Omental fat pad (tissue), 4 donors: Measurements from ENCODE around the gene TP53RK. TPM values are rescaled to one million over a fixed set of nuclear protein-coding genes. Genes with fewer than 3 reads are reported as not detected.

Experiments
- ATAC-seq: fragments of 150-250 bp; one replicate; pipeline ENCODE4 v1.9.1; 2016; ENCODE audit warnings: mild to moderate bottlenecking, moderate library complexity; ENCODE audit not compliant: low FRiP score
- DNase-seq: peaks from one replicate; pipeline ENCODE4 v3.0.0-alpha.2; 2019; ENCODE audit warnings: low spot score
- total RNA-seq, 4 donors: library from RNA; depleted of rRNA; stranded (reverse); fragments of >200 nt; gene quantifications; one replicate each; pipeline ENCODE4 v1.1.0, GENCODE V29; 2016
- TF ChIP-seq, protein P1 (sequence below), 3 donors: fragments of 450-650 bp; IDR thresholded peaks; one replicate each; pipeline ENCODE4 v1.5.1; 2016 to 2017; ENCODE audit warnings: antibody characterized with exemption in 3 of 3, mild to moderate bottlenecking in 3 of 3, moderate library complexity in 2 of 3

The TP53RK gene
- total RNA-seq, 4 donors from 2014 or later = 14.2 to 26.2 (median 15.7) TPM

DNA sequence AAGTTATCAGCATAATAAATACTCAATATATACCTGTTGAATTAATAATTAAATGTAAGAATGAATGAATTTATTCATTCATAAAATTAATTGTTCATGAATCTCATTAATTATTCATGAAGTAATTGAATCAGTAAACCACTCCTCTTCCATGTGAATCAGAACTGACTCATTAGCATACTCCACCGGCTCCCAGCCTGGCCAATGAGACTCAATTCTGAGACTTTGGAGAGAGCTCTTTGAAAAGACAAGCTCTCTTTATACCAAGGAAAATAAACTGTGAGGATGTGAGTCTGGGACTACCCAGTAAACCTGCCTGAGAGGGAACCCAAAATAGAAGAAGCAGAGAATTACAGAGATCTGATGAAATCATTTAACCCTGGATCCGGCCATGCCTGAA, 11.8 kb upstream of the TP53RK start:
- ATAC-seq (no peak), DNase-seq (no peak)
- TF ChIP-seq, protein P1, sequence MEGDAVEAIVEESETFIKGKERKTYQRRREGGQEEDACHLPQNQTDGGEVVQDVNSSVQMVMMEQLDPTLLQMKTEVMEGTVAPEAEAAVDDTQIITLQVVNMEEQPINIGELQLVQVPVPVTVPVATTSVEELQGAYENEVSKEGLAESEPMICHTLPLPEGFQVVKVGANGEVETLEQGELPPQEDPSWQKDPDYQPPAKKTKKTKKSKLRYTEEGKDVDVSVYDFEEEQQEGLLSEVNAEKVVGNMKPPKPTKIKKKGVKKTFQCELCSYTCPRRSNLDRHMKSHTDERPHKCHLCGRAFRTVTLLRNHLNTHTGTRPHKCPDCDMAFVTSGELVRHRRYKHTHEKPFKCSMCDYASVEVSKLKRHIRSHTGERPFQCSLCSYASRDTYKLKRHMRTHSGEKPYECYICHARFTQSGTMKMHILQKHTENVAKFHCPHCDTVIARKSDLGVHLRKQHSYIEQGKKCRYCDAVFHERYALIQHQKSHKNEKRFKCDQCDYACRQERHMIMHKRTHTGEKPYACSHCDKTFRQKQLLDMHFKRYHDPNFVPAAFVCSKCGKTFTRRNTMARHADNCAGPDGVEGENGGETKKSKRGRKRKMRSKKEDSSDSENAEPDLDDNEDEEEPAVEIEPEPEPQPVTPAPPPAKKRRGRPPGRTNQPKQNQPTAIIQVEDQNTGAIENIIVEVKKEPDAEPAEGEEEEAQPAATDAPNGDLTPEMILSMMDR (IDR thresholded peaks at IDR 0.05) = no peak

- ATAC-seq = no peak
- no peak for DNase-seq
- TF ChIP-seq, protein P1 (IDR thresholded peaks at IDR 0.05) = no peak
These were observed 11.2 kb upstream of the TP53RK start for GRCh38 chr20:46700481-46700880.

- TF ChIP-seq, protein P1 (IDR thresholded peaks at IDR 0.05) = no peak
- no peak for ATAC-seq
- no peak for DNase-seq
These were observed 10.6 kb upstream of the TP53RK start for GRCh38 chr20:46699651-46700359.

DNA sequence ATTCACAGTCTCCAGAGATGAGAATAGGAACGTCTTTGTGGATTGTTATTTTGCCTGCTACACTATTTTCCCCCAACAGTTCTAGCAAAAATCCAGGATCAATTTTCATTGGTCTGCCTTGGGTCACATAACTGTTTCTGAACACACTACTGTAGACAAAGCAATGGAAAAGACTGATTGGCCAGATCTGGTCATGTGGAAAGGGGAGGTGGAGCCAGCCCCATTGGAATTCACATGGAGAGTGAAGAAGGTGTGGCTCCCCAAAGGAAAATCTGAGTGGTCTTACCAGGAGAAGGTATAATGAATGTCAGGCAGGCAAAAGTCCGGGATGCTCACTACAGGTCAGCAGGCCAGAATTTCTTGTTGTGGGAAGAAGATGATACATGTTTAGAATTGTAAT, 9.5 kb upstream of the TP53RK start:
- TF ChIP-seq, protein P1 (IDR thresholded peaks at IDR 0.05) = no peak
- DNase-seq (no peak), ATAC-seq (no peak)

- DNase-seq (no peak), ATAC-seq (no peak)
These were observed 7.6 kb upstream of the TP53RK start for GRCh38 chr20:46696791-46697279.

GRCh38 chr20:46695892-46696291, 6.6 kb upstream of the TP53RK start:
- TF ChIP-seq, protein P1 (IDR thresholded peaks at IDR 0.05) = no peak
- no peak for DNase-seq
- no peak for ATAC-seq

More at GRCh38 chr20:46696791-46697279, 7.6 kb upstream of the TP53RK start:
- TF ChIP-seq, protein P1 (IDR thresholded peaks at IDR 0.05) = no peak

DNA sequence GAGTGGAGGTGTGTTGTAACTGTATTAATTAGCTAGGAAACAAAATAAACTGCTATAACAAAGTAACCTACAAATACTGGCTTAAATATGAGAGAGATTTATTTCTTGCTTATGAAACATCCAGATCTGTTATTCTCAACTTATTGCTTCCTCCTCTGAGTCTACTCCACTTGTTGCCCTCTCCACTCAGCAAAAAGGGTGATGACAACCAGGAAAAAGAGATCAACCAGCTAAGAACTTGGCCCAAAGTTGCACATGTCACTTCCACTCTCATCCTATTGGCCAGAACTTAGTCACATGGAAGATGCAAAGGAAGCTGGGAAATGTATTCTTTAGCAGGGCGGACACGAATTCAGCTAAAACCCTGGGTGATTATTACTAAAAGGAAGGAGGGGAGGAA, 5.2 kb upstream of the TP53RK start:
- TF ChIP-seq, protein P1 (IDR thresholded peaks at IDR 0.05) = no peak
- DNase-seq = no peak

More for the DNA sequence above, 5.2 kb upstream of the TP53RK start:
- ATAC-seq = no peak
